ENCODE measurements around the gene LITAFD. TPM values are rescaled to one million over a fixed set of nuclear protein-coding genes. Genes with fewer than 3 reads are reported as not detected.

LITAFD gene
- polyA plus RNA-seq, 1 of the 3 experiments (the other 2 are of a cell fraction) = not detected

- no peak for DNase-seq
- Histone ChIP-seq H2AFZ (ENCODE audit: low read depth) (no peak overlapping the region), H4K20me1 (ENCODE audit: insufficient read depth) (peaks cover 71% of the 10 kb centered on the region), H3K27me3 (ENCODE audit: insufficient read depth) (no peaks in the 10 kb centered on the region), H3K4me1 (ENCODE audit: control insufficient read depth in 1 of 2, insufficient read depth in 2 of 2, low read depth in 1 of 2, low read length in 1 of 2) (no peaks in the 10 kb centered on the region; a peak in 1 of 4 replicates), H3F3A (replicated peaks; ENCODE audit: insufficient read depth) (no peaks in the 10 kb centered on the region), H3K9me2 (no peaks in the 10 kb centered on the region), H3K36me3 (replicated peaks in 1 of 2; ENCODE audit: control insufficient read depth in 1 of 2, insufficient read depth in 2 of 2, low read length in 1 of 2) (peaks cover 35 to 58% of the 10 kb centered on the region in 2 experiments), H3K9ac (no peak overlapping the region), H3K27ac (ENCODE audit: low read depth in 2 of 2, low read length in 1 of 2) (no peak overlapping the region; a peak in 1 of 4 replicates), H3K4me3 (ENCODE audit: low read depth in 2 of 2, low read length in 1 of 2) (no peak overlapping the region), H3K79me2 (ENCODE audit: insufficient read depth) (peaks cover 65% of the 10 kb centered on the region), H3K4me2 (no peak overlapping the region), H3K9me3 (no peaks in the 10 kb centered on the region)
- 78% methylated on average over 11 of the region's 11 CpGs for WGBS (ENCODE audit: low lambda C conversion rate)
- ChIA-PET POLR2A (no interaction called here), CTCF (interaction anchor here (3.1 kb wide), 1 partner anchor 85 kb away, joined by 10 read pairs; no protein-coding TSS in a partner anchor)
- TF ChIP-seq GATA2 (CRISPR knock-in tag; IDR thresholded peaks at IDR 0.05) = no peak
- no peak for TF ChIP-seq NFIC (IDR thresholded peaks at IDR 0.05; ENCODE audit: borderline replicate concordance)
- TF ChIP-seq CTCF (IDR thresholded peaks at IDR 0.05) = no peak
- no peak for TF ChIP-seq YY1 (IDR thresholded peaks at IDR 0.05; ENCODE audit: low read depth)
- TF ChIP-seq TEAD4 (IDR thresholded peaks at IDR 0.05; ENCODE audit: borderline replicate concordance, insufficient read depth) = no peak
- no peak for TF ChIP-seq RAD21 (IDR thresholded peaks at IDR 0.05; ENCODE audit: low read length)
- TF ChIP-seq PBX3 (IDR thresholded peaks at IDR 0.05) = no peak
- TF ChIP-seq REST (IDR thresholded peaks at IDR 0.05; ENCODE audit: low read depth, low read length) = no peak
- TF ChIP-seq CHD2 (IDR thresholded peaks at IDR 0.05; ENCODE audit: low read length, partially characterized antibody) = no peak
- TF ChIP-seq GABPA (IDR thresholded peaks at IDR 0.05; ENCODE audit: low read depth) = no peak
- TF ChIP-seq NRF1 (IDR thresholded peaks at IDR 0.05; ENCODE audit: low read depth, low read length) = no peak
- TF ChIP-seq TAF1 (IDR thresholded peaks at IDR 0.05; ENCODE audit: borderline replicate concordance, low read depth, low read length) = no peak
- TF ChIP-seq JUND (IDR thresholded peaks at IDR 0.05) = no peak
- no peak for TF ChIP-seq POLR2AphosphoS5 (IDR thresholded peaks at IDR 0.05; ENCODE audit: low read depth, low read length)
- TF ChIP-seq IRF3 (IDR thresholded peaks at IDR 0.05; ENCODE audit: low read depth, low read length) = no peak
- no peak for TF ChIP-seq MAX (IDR thresholded peaks at IDR 0.05; ENCODE audit: low read depth)
- TF ChIP-seq USF2 (IDR thresholded peaks at IDR 0.05; ENCODE audit: borderline replicate concordance, low read depth, low read length) = no peak
- no peak for TF ChIP-seq RCOR1 (IDR thresholded peaks at IDR 0.05; ENCODE audit: low read length)
Measured at GRCh38 chr16:8923199-8923598, 41.0 kb downstream of the LITAFD start.
